Keratinocyte (primary cell): Measurements from ENCODE around the gene ZBP1. TPM values are rescaled to one million over a fixed set of nuclear protein-coding genes. Genes with fewer than 3 reads are reported as not detected.

ENCODE experiments used
- DNase-seq: peaks from one replicate; pipeline ENCODE4 v3.0.0-alpha.2; 2011; ENCODE audit warnings: low read depth, missing footprints, low spot score
- FAIRE-seq: peaks from 2 replicates; lab custom pipeline; 2011; peaks lifted over from hg19 to GRCh38; lab: Jason Lieb, UNC
- H2AFZ ChIP-seq: 2 replicates; pipeline ENCODE4 v1.6.0; 2012; ENCODE audit warnings: low read length, control low read depth, inconsistent platforms; ENCODE audit not compliant: control insufficient read depth
- H3K27ac ChIP-seq: 2 replicates; pipeline ENCODE4 v1.5.1; 2011; ENCODE audit warnings: low read length; ENCODE audit not compliant: control insufficient read depth, insufficient read depth
- H3K27me3 ChIP-seq: 3 replicates; pipeline ENCODE4 v1.6.0; 2011; ENCODE audit warnings: low read length; ENCODE audit not compliant: control insufficient read depth, insufficient read depth; ENCODE audit errors: extremely low read depth
- H3K36me3 ChIP-seq, 2 experiments: 2 replicates in 1 of 2; 3 replicates in 1 of 2; pipeline ENCODE4 v1.5.1; 2011; ENCODE audit warnings: low read length in 2 of 2, mild to moderate bottlenecking in 1 of 2; ENCODE audit not compliant: control insufficient read depth in 2 of 2, insufficient read depth in 2 of 2; ENCODE audit errors: extremely low read depth in 1 of 2
- H3K4me1 ChIP-seq: 3 replicates; pipeline ENCODE4 v1.5.1; 2011; ENCODE audit warnings: low read length; ENCODE audit not compliant: control insufficient read depth, insufficient read depth; ENCODE audit errors: extremely low read depth
- H3K4me2 ChIP-seq: 3 replicates; pipeline ENCODE4 v1.6.0; 2011; ENCODE audit warnings: low read depth, low read length; ENCODE audit not compliant: control insufficient read depth, insufficient read depth; ENCODE audit errors: extremely low read depth
- H3K4me3 ChIP-seq, 3 experiments: fragments of 200-600 bp in 1 of 3; sonication (generic) in 1 of 3; 2 replicates in 2 of 3; 3 replicates in 1 of 3; pipeline ENCODE4 v1.5.1; 2011 to 2016; ENCODE audit warnings: low read length in 3 of 3, mild to moderate bottlenecking in 3 of 3, control low read depth in 2 of 3, inconsistent platforms in 1 of 3, low read depth in 1 of 3, mixed read lengths in 1 of 3, mixed run types in 1 of 3, moderate library complexity in 1 of 3; ENCODE audit not compliant: control insufficient read depth in 2 of 3, insufficient read depth in 2 of 3; ENCODE audit errors: extremely low read depth in 1 of 3
- H3K79me2 ChIP-seq: 2 replicates; pipeline ENCODE4 v1.6.0; 2012; ENCODE audit warnings: low read length; ENCODE audit not compliant: control insufficient read depth, insufficient read depth
- H3K9ac ChIP-seq: 3 replicates; pipeline ENCODE4 v1.6.0; 2011; ENCODE audit warnings: low read length; ENCODE audit not compliant: control insufficient read depth, insufficient read depth; ENCODE audit errors: extremely low read depth
- H3K9me1 ChIP-seq: 3 replicates; pipeline ENCODE4 v1.6.0; 2011; ENCODE audit warnings: low read length; ENCODE audit not compliant: control insufficient read depth, insufficient read depth; ENCODE audit errors: extremely low read depth
- H3K9me3 ChIP-seq: 2 replicates; pipeline ENCODE4 v1.5.1; 2012; ENCODE audit warnings: low read depth, low read length; ENCODE audit not compliant: control insufficient read depth
- H4K20me1 ChIP-seq: 3 replicates; pipeline ENCODE4 v1.6.0; 2011; ENCODE audit warnings: low read length; ENCODE audit not compliant: control insufficient read depth, insufficient read depth; ENCODE audit errors: extremely low read depth
- EZH2 ChIP-seq: IDR thresholded peaks from one replicate; pipeline ENCODE4 v1.6.1; 2012; ENCODE audit warnings: inconsistent platforms, mild to moderate bottlenecking, low read length, moderate library complexity
- dilution Hi-C: fragments of 300-500 bp; cut with MboI; formaldehyde crosslinking; loops from one replicate; pipeline ENCODE4 v1.7.0; 2020; ENCODE audit warnings: low sequenced_read_pairs; ENCODE audit not compliant: extremely low pct_ligation_motif_present
- polyA plus RNA-seq, 5 experiments: library from polyadenylated mRNA; depleted of rRNA in 3 of 5; stranded (reverse) in 3 of 5; stranded (forward) in 1 of 5; unstranded in 1 of 5; fragments of >200 nt; gene quantifications; 1 replicate in 1 of 5; 2 replicates in 3 of 5; 3 replicates in 1 of 5; pipeline versions ENCODE4 v1.2.1 to v1.2.3, GENCODE V29; 2011 to 2012; ENCODE audit warnings: missing spikeins in 2 of 5, low read depth in 1 of 5, low replicate concordance in 1 of 5
- TF ChIP-seq, protein P1 (sequence below), 3 experiments: IDR thresholded peaks in 1 of 3; conservative IDR thresholded peaks in 1 of 3; optimal IDR thresholded peaks in 1 of 3; 2 replicates in 2 of 3; 3 replicates in 1 of 3; pipeline versions ENCODE3 to v1.5.1; 2011; ENCODE audit warnings: low read length in 3 of 3, mild to moderate bottlenecking in 3 of 3, moderate library complexity in 2 of 3, control low read depth in 1 of 3, inconsistent platforms in 1 of 3; ENCODE audit not compliant: insufficient read depth in 2 of 3; ENCODE audit errors: extremely low read depth in 1 of 3

The ZBP1 gene
- polyA plus RNA-seq, 1 donor (not counting 4 experiments of a cell fraction or from before 2014, with no cell fraction given): 0.08 TPM

DNA sequence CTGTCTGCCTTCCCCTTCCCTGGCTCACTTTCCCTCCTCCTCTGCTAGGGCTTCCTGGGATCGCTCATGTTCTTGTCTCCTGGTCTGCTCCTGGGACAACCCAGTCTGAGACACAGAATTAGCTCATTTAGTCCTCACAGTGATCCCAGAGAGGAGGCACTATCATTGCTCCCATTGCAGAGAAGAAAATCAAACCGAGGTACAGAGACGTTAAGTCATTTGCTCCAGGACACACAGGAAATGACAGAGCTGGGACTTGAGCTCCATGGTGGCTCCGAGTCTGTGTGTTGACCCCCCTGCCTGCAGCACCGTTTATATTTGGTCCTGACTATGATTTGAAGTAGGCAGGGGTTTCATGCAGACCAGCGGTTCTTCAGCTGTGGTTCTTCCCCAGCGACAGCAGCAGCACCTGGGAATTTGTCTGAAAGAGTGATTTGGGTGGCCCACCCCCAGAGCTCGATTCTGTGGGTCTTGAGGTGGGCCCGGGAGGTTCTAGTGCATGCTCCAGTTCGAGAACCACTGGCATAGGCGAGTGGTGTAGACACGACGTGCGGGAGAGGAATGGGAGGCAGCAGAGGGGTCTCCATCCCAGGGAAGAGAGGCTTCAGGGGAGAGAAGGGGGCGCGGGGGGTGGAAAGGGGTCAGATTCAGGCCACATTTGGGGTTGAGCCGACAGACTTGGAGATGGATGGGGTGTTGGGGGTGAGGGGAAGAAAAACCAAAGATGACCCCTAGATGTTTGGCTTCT lies 34.6 kb downstream of the ZBP1 start:
- Histone ChIP-seq H3K27me3 (peaks cover 64% of the 10 kb centered on the region), H2AFZ (no peak overlapping the region), H3K9me3 (peaks cover 6% of the 10 kb centered on the region), H3K9me1 (no peaks in the 10 kb centered on the region), H3K4me1 (no peaks in the 10 kb centered on the region), H3K36me3 (no peaks in the 10 kb centered on the region), H4K20me1 (peaks cover 3% of the 10 kb centered on the region), H3K4me3 (no peak overlapping the region), H3K4me2 (no peak overlapping the region), H3K9ac (no peak overlapping the region), H3K27ac (no peak overlapping the region), H3K79me2 (no peaks in the 10 kb centered on the region)
- DNase-seq (no peak), FAIRE-seq (no peak)
- TF ChIP-seq, protein P1, sequence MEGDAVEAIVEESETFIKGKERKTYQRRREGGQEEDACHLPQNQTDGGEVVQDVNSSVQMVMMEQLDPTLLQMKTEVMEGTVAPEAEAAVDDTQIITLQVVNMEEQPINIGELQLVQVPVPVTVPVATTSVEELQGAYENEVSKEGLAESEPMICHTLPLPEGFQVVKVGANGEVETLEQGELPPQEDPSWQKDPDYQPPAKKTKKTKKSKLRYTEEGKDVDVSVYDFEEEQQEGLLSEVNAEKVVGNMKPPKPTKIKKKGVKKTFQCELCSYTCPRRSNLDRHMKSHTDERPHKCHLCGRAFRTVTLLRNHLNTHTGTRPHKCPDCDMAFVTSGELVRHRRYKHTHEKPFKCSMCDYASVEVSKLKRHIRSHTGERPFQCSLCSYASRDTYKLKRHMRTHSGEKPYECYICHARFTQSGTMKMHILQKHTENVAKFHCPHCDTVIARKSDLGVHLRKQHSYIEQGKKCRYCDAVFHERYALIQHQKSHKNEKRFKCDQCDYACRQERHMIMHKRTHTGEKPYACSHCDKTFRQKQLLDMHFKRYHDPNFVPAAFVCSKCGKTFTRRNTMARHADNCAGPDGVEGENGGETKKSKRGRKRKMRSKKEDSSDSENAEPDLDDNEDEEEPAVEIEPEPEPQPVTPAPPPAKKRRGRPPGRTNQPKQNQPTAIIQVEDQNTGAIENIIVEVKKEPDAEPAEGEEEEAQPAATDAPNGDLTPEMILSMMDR (optimal IDR thresholded peaks at IDR 0.05 in 1 of 3, IDR thresholded peaks at IDR 0.05 in 1 of 3, conservative IDR thresholded peaks at IDR 0.05 in 1 of 3; ENCODE audit: extremely low read depth in 1 of 3, insufficient read depth in 2 of 3, low read length in 3 of 3): no peak
- dilution Hi-C loops: no loop called here

DNA sequence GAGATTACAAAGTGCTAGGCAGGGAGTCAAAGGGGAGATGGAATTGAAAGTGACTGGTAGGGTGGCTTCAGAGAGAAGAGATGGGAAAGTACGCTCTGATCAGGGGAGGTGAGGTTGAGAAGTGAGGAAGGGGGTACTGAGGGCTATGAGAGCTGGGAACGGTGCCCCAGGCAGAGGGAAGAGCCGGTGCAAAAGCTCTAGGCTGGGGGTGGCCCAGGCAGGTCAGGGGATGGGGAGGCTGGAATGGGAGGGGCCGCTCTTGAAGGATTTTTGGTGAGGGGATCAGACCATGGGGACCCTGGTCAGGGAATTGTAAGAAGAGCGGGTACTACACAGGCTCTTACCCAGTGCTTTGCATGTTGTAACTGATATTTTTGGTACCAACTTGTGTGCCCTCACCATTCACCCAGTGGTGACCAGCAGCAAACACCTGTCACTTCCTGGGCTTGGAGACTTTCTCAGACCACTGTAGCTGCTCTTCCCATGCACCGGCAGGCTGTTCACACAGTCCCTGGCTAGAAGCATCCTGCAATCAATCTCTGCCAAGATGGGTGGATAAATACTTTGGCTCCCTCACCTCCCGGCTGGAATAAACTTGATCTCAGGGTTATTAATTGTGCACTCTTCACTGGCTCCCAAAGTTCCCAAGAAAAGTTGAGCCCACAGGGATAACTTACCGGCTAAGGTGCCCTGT lies 35.3 kb downstream of the ZBP1 start:
- Histone ChIP-seq H3K27ac (no peak overlapping the region), H3K4me2 (no peak overlapping the region), H3K9me1 (no peaks in the 10 kb centered on the region), H3K36me3 (no peaks in the 10 kb centered on the region), H3K79me2 (no peaks in the 10 kb centered on the region), H3K27me3 (peaks cover 66% of the 10 kb centered on the region), H3K9ac (no peak overlapping the region), H3K9me3 (peaks cover 6% of the 10 kb centered on the region), H3K4me1 (no peaks in the 10 kb centered on the region), H4K20me1 (peaks cover 3% of the 10 kb centered on the region), H3K4me3 (no peak overlapping the region), H2AFZ (no peak overlapping the region)
- dilution Hi-C loops: no loop called here
- no peak for FAIRE-seq
- no peak for DNase-seq
- TF ChIP-seq, protein P1 (optimal IDR thresholded peaks at IDR 0.05 in 1 of 3, IDR thresholded peaks at IDR 0.05 in 1 of 3, conservative IDR thresholded peaks at IDR 0.05 in 1 of 3; ENCODE audit: extremely low read depth in 1 of 3, insufficient read depth in 2 of 3, low read length in 3 of 3): no peak
- no peak for TF ChIP-seq EZH2
